Pancreas (tissue), 10 donors: ENCODE measurements around the gene AQP7. TPM values are rescaled to one million over a fixed set of nuclear protein-coding genes. Genes with fewer than 3 reads are reported as not detected.
"Not testable (repeated sequence)": the region's sequence is repeated elsewhere in the genome, so short reads cannot be mapped to it uniquely, and the experiment has no call there.

Experiments
- ATAC-seq, 4 donors: fragments of 200-7000 bp; cut with Tn5 transposase; one replicate each; pipeline versions ENCODE4 v1.8.0 to v1.9.1; 2020; ENCODE audit warnings: mild to moderate bottlenecking in 4 of 4, moderate library complexity in 4 of 4
- DNase-seq, 6 donors: peaks; one replicate each; pipeline ENCODE4 v3.0.0-alpha.2; 2020
- FAIRE-seq: peaks from 2 replicates; lab custom pipeline; 2012; peaks lifted over from hg19 to GRCh38; lab: Jason Lieb, UNC
- H3K27ac ChIP-seq, 4 donors: fragments of 200-600 bp; sonication (generic); 1 replicate in 3 of 4; 2 replicates in 1 of 4; pipeline versions ENCODE4 v1.5.0 to v1.8.0; 2020
- H3K27me3 ChIP-seq, 4 donors: fragments of 200-600 bp; one replicate each; pipeline ENCODE4 v1.8.0; 2021
- H3K36me3 ChIP-seq, 3 donors: fragments of 200-600 bp; sonication (generic) in 1 of 3; one replicate each; pipeline versions ENCODE4 v1.5.0 to v1.8.0; 2020 to 2021
- H3K4me1 ChIP-seq, 3 donors: fragments of 200-600 bp; one replicate each; pipeline ENCODE4 v1.8.0; 2021
- H3K4me3 ChIP-seq, 4 donors: fragments of 200-600 bp; sonication (generic) in 2 of 4; one replicate each; pipeline versions ENCODE4 v1.5.0 to v1.8.0; 2020 to 2021
- H3K9me3 ChIP-seq, 4 donors: fragments of 200-600 bp; one replicate each; pipeline ENCODE4 v1.8.0; 2021
- WGBS, 2 donors: extraction: QIAGEN DNeasy Blood & Tissue Kit; methylation state at CpG; one replicate each; pipeline ENCODE4 v1.1.7; 2013; 5-methylcytosine and 5-hydroxymethylcytosine counted together
- intact Hi-C, 3 donors: fragments of 100-400 bp; cut with DNase I; formaldehyde crosslinking; loops; one replicate each; pipeline versions ENCODE4 v1.11.1 to v1.14.2; 2022
- polyA plus RNA-seq, 2 donors: library from polyadenylated mRNA; stranded (reverse); fragments of 200-250 nt; gene quantifications; one replicate each; pipeline ENCODE4 v1.2.3, GENCODE V29; 2013
- total RNA-seq, 6 donors: library from RNA; stranded (reverse); fragmentation: NEBNext Ultra II Directional in 4 of 6; extraction: Animal tissue kit (Norgen Biotek cat#: 25700) in 4 of 6; gene quantifications; one replicate each; pipeline versions ENCODE4 v1.2.1 to v1.2.4, GENCODE V29; 2021 to 2023
- TF ChIP-seq, protein P1 (sequence below), 4 donors: fragments of 200-600 bp; sonication (generic) in 3 of 4; IDR thresholded peaks; one replicate each; pipeline versions ENCODE4 v1.5.0 to v1.8.0; 2021; ENCODE audit warnings: antibody characterized with exemption in 4 of 4
- donor health status: healthy with polysubstance abuse.
- donor health status: DM: no; HTN: no; CAD: no; lungs with moderate emphysema.
- donor health status: DM: no; HTN: no; CAD: no.
- donor health status: control.
- donor health status: control.
- donor health status: Bipolar disorder and iron deficiency.
- donor health status: DM: yes; HTN: yes; CAD: no.
- donor health status: DM: no; HTN: no; CAD: no.
- donor health status: DM: no; HTN: no; CAD: no.
- donor health status: DM: yes; HTN: yes; CAD: no.

AQP7 gene
- total and polyA plus RNA-seq, 8 donors = 1.0 to 12.0 (median 2.3) TPM

DNA sequence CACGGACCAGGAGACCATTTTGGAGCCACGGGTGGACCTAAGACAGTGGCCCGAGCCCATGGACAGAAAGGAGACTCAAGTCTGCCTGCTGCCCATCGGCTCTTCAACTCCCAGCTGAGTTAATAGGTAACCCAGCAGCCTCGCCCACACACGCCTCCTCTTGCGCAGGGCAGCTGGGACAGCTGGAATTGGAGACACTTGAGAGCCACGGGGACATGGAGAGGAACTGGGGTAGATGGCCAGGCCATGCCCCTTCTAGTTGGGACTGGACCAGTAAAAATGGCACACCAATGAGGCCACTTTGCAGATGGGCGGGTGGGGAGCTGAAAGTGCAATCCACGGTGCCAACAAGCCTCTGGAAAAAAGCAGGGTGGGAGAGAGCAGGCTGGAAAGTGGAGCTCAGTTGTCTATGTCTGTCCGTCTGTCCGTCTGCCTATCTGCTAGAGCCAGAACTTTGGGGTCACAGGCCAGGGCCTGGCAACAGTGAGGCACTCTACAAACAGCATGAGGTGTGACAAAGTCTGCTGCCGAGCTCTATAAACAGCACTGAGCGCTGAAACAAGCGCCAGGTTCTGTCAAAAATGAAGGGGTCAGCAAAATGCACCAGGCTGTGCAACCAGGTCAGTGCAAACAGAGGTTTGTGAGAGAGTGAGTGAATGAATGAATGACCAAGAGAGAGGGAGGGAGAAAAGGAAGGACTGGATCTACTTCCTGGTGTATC, 7.0 kb downstream of the AQP7 start:
- H3K4me3 ChIP-seq, H3K27me3 ChIP-seq, H3K27ac ChIP-seq, intact Hi-C loops, H3K9me3 ChIP-seq, H3K36me3 ChIP-seq, FAIRE-seq: not testable (repeated sequence)
- peaks cover 0 to 11% (median 10%) of the 10 kb centered on the region in 3 donors for H3K4me1 ChIP-seq
- WGBS, 2 donors = 51 to 56% methylated on average over 14 to 15 of the region's 15 CpGs
- DNase-seq (peak in 5 of 6 donors; percentile 52 to 65 (median 59)), ATAC-seq (peak in 1 of 4 donors; percentile 46)

DNA sequence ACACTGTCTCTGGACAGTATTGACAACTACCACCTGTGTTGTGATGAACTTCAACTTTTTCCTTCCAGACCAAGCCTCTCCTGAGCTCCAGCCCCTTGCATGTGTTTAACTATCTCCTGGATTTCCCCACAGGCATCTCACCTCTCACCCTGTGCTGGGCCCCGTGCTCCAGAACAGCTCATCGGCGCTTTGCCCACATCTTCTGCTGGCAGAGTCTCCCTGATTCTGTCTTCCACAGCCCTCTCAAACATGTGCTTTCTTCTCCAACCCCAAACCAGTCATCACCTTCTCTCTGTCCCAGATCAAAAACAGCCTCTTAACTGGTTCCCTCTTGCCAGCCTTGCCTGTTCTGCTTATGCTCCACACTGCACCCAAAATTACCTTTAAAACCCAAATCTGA, 8.4 kb downstream of the AQP7 start:
- DNase-seq, H3K9me3 ChIP-seq, H3K27ac ChIP-seq, ATAC-seq, H3K36me3 ChIP-seq, H3K4me3 ChIP-seq, FAIRE-seq, H3K27me3 ChIP-seq, intact Hi-C loops: not testable (repeated sequence)
- peaks cover 0 to 11% (median 10%) of the 10 kb centered on the region in 3 donors for H3K4me1 ChIP-seq
- WGBS, 2 donors = 76 to 84% methylated on average over 3 of the region's 3 CpGs

DNA sequence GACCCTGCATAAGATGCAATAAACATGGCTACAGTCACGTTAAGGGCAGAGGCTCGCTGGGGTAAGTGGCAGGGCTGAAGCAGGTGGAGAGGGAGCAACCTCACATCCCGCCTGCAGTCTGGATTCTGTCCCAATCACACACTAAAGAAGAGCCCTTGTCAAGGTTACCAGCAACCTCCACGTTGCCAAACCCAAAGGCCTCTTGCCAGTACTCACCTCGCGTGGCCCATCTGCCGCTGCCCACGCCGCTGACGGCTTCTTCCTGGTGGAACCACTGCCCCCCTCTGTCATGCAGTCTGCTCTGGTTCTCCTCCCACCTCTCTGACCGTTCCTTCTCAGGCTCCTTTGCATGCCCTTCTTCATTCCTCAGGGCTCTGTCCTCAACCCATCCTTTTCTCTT, 8.8 kb downstream of the AQP7 start:
- intact Hi-C loops = no loop called here
- Histone ChIP-seq H3K4me3 (no peak overlapping the region), H3K9me3 (no peaks in the 10 kb centered on the region), H3K27me3 (no peaks in the 10 kb centered on the region), H3K4me1 (peaks cover 0 to 11% (median 11%) of the 10 kb centered on the region in 3 donors), H3K27ac (no peak overlapping the region), H3K36me3 (no peaks in the 10 kb centered on the region)
- DNase-seq (peak in 1 of 6 donors; percentile 33), ATAC-seq (no peak), FAIRE-seq (no peak)
- TF ChIP-seq, protein P1, sequence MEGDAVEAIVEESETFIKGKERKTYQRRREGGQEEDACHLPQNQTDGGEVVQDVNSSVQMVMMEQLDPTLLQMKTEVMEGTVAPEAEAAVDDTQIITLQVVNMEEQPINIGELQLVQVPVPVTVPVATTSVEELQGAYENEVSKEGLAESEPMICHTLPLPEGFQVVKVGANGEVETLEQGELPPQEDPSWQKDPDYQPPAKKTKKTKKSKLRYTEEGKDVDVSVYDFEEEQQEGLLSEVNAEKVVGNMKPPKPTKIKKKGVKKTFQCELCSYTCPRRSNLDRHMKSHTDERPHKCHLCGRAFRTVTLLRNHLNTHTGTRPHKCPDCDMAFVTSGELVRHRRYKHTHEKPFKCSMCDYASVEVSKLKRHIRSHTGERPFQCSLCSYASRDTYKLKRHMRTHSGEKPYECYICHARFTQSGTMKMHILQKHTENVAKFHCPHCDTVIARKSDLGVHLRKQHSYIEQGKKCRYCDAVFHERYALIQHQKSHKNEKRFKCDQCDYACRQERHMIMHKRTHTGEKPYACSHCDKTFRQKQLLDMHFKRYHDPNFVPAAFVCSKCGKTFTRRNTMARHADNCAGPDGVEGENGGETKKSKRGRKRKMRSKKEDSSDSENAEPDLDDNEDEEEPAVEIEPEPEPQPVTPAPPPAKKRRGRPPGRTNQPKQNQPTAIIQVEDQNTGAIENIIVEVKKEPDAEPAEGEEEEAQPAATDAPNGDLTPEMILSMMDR (IDR thresholded peaks at IDR 0.05) = no peak
- 47 to 58% methylated on average over 11 of the region's 11 CpGs for WGBS, 2 donors

DNA sequence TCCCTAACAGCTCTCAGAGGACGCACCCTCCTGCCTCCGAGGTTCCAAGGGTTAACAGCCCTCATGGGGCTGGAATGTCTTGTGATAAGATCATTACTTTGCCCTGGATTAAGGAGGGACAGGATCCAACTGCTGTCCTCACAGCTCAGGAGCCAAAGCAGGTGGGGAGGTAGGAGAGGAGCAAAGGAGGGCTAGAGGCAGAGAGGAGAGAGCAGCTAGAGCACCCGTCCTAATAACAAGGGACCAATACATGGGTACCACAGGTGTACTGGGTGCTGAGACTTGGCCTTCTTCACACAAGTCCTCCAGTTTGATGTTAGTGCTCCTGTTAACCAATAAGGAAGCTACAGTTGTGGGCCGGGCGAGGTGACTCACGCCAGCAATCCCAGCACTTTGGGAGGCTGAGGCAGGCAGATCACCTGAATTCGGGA, 9.8 kb downstream of the AQP7 start:
- intact Hi-C loops, H3K36me3 ChIP-seq, H3K27ac ChIP-seq, H3K9me3 ChIP-seq, FAIRE-seq, H3K4me3 ChIP-seq, DNase-seq, ATAC-seq, H3K27me3 ChIP-seq: not testable (repeated sequence)
- peaks cover 0 to 13% (median 11%) of the 10 kb centered on the region in 3 donors for H3K4me1 ChIP-seq
- WGBS, 2 donors = 64 to 66% methylated on average over 7 of the region's 7 CpGs

DNA sequence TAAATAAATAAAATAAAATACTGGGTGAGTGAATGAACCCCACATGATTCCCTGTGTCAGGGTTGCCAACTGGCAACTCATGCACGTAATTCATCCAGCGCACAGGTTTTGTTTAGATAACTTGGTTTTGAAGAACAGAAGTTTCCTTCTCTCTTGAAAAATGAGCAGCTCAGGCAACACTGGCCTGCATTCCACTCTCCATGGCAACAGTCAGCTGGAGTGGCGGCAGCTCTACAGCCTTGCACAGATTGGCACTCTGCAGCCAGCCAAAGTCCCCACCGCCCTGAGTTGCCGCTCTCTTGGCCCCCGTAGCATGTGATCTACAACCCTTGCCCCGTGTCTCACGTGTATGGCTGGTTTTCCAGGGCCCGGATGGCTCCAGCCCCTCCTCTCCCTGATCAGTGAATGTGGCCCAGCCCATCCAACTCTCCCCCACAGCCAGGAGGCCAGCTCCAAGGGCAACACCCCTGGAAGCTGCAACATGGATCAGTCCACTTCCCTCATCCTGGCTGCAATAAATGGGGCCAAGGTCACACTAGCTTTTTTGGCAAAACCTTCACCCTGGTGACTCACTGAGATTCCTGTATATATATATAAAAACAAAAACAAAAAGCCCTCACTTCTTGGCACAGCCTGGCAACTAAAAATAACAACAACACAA, 11.1 kb downstream of the AQP7 start:
- FAIRE-seq, H3K9me3 ChIP-seq, H3K27me3 ChIP-seq, H3K4me3 ChIP-seq, intact Hi-C loops, H3K36me3 ChIP-seq: not testable (repeated sequence)
- peaks cover 0 to 13% (median 11%) of the 10 kb centered on the region in 3 donors for H3K4me1 ChIP-seq
- ATAC-seq (peak; percentile 54 to 76 (median 67)), DNase-seq (peak in 5 of 6 donors; percentile 81 to 92 (median 85))
- peak overlapping the region; percentile 78 to 92 (median 86) for H3K27ac ChIP-seq
- 6 to 7% methylated on average over 8 to 9 of the region's 9 CpGs for WGBS, 2 donors

DNA sequence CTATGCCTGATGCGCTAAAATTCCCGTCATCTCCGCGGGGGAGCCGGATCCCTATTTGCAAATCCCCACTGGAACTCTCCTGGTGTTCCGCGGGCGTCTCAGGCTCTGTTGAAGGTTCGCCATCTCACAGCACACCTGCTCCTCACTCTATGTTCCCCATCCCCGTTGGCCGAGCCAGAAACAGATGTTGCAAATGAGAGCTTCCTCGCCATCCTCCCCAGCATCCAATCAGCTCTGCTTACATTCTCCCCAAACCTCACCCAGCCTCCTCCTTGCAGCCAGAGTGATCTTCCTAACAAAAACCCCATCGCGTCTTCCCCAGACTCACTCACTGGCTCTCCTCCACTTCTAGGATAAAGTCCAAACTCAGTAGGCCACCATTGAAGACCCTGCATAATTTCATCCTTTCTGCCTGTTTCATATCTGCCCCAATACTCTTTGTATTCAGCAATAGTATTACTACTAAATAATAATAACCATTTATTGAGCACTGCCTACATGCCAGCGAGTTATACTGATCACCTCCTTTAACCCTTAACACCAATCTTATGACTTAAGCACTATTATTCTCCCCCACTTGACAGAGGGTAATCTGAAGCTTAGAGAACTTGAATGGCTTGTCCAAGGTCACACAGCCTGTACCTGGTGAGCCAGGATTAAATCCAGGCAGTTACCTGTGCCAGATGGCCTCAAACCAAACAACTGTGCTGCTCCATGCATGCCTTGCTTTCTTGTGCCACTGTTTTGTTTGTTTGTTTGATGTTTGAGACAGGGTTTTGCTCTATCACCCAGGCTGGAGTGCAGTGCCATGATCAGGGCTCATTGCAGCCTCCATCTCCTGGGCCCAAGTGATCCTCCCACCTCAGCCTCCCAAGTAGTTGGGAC, 14.0 kb downstream of the AQP7 start:
- H3K27me3 ChIP-seq = no peaks in the 10 kb centered on the region
- TF ChIP-seq, protein P1 (IDR thresholded peaks at IDR 0.05) = no peak
- 80 to 83% methylated on average over 15 of the region's 15 CpGs for WGBS, 2 donors
- H3K27ac ChIP-seq = no peak overlapping the region
- ATAC-seq = peak in 2 of 4 donors; percentile 17 to 40
- H3K4me1 ChIP-seq = peaks cover 0 to 13% (median 11%) of the 10 kb centered on the region in 3 donors
- FAIRE-seq = no peak
- no peaks in the 10 kb centered on the region for H3K9me3 ChIP-seq
- H3K36me3 ChIP-seq = no peaks in the 10 kb centered on the region
- DNase-seq = peak in 3 of 6 donors; percentile 47 to 61 (median 52)
- intact Hi-C loops = no loop called here
- no peak overlapping the region for H3K4me3 ChIP-seq

DNA sequence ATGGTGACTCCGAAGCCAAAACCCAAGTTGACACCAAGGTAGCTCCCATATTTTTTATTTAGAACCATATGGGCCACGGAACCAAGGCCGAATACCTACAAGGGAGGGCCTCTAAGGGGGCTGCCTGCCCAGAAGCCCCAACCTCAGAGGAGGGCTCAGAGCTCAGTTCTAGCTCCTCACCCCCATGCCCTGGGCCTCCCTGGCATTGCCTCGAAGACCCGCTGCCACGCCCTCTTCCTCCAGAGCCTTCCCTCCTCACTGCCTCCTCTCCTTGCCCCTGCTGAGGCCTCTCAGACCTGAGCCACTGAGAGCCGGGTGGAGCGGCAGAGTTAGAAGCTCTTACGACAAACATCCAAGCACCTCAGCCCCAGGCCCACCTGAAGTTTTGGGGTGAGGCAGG, 15.4 kb downstream of the AQP7 start:
- H3K4me3 ChIP-seq, H3K27ac ChIP-seq, FAIRE-seq, ATAC-seq, H3K9me3 ChIP-seq, DNase-seq, H3K36me3 ChIP-seq, H3K27me3 ChIP-seq, intact Hi-C loops: not testable (repeated sequence)
- 91 to 94% methylated on average over 8 to 9 of the region's 9 CpGs for WGBS, 2 donors
- H3K4me1 ChIP-seq = peaks cover 0 to 12% (median 10%) of the 10 kb centered on the region in 3 donors

DNA sequence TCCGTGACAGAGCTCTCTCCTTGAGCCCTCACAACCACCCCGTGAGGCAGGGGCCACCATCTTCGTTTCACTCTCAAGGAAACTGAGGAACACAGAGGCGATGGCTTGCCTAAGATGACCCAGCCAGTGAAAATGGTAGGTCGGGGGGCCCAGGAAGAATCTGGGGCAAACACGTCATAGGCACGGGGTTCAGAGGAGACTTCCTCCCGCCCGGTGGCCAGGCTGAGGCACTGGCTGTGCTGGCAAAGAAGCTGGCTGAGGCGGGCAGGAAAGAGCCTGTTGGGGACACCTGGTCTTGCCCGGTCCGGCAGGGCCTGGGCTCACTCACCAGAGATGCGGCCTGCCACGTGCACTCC, 15.7 kb downstream of the AQP7 start:
- H3K9me3 ChIP-seq, H3K4me3 ChIP-seq, H3K4me1 ChIP-seq, H3K27me3 ChIP-seq, H3K27ac ChIP-seq, DNase-seq, ATAC-seq, intact Hi-C loops, FAIRE-seq, H3K36me3 ChIP-seq: not testable (repeated sequence)
- 90 to 94% methylated on average over 4 to 12 of the region's 14 CpGs for WGBS, 2 donors

DNA sequence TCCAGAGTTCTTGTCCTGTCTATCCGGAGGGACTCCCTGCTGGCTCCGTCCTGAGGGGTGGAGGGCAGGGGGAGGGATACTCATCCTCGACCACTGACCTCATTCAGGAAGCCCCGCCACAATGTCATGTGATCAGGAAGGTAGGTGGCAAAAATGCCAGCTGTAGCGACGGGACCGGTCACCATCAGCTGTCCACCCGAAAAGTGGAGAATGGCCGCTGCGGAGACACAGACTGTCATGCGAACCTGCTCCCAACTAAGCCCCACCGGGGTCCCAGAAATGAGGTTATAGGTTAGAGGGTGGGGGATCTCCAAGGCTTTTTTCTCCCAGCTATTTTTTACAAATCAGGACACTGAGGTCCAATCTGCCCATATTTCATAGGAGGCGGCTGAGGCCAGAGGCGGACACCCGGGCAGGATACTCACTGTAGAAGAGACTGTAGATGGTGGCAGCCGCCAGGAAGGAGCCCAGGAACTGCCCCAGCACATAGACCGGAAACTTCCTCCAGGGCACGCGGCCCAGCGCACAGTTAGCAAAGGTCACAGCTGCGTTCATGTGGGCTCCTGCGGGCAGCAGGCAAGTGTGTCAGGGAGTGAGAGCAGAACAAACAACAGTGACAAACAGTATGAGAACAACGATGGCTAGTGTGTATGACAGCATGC, 16.3 kb downstream of the AQP7 start:
- FAIRE-seq, H3K36me3 ChIP-seq, intact Hi-C loops, H3K4me1 ChIP-seq, H3K27me3 ChIP-seq, H3K9me3 ChIP-seq, DNase-seq, H3K4me3 ChIP-seq, H3K27ac ChIP-seq, ATAC-seq: not testable (repeated sequence)
- 88 to 91% methylated on average over 22 to 23 of the region's 23 CpGs for WGBS, 2 donors
